Bronchial epithelial cell (primary cell): ENCODE measurements around the gene PCCA. TPM values are rescaled to one million over a fixed set of nuclear protein-coding genes. Genes with fewer than 3 reads are reported as not detected.

Experiments
- DNase-seq: peaks from one replicate; pipeline ENCODE4 v3.0.0-alpha.2; 2010; ENCODE audit warnings: low read depth
- FAIRE-seq: peaks from 2 replicates; lab custom pipeline; 2011; peaks lifted over from hg19 to GRCh38; lab: Jason Lieb, UNC
- H3K27me3 ChIP-seq: 2 replicates; pipeline ENCODE4 v1.5.1; 2011; ENCODE audit warnings: low read length; ENCODE audit not compliant: control insufficient read depth, insufficient read depth
- H3K36me3 ChIP-seq: 2 replicates; pipeline ENCODE4 v1.5.1; 2011; ENCODE audit warnings: low read length; ENCODE audit not compliant: control insufficient read depth, insufficient read depth
- H3K4me3 ChIP-seq: 2 replicates; pipeline ENCODE4 v1.5.1; 2011; ENCODE audit warnings: mild to moderate bottlenecking, low read depth, low read length, control low read depth
- total RNA-seq: library from RNA; depleted of rRNA; stranded (reverse); fragments of >200 nt; gene quantifications from 2 replicates; pipeline ENCODE4 v1.2.1, GENCODE V29; 2014
- TF ChIP-seq, protein P1 (sequence below): IDR thresholded peaks from 2 replicates; pipeline ENCODE4 v1.5.1; 2011; ENCODE audit warnings: mild to moderate bottlenecking, moderate library complexity, low read length, control low read depth, inconsistent platforms; ENCODE audit not compliant: insufficient read depth, severe bottlenecking

The PCCA gene
- total RNA-seq, 1 donor from 2014 or later, result 27.1 TPM

DNA sequence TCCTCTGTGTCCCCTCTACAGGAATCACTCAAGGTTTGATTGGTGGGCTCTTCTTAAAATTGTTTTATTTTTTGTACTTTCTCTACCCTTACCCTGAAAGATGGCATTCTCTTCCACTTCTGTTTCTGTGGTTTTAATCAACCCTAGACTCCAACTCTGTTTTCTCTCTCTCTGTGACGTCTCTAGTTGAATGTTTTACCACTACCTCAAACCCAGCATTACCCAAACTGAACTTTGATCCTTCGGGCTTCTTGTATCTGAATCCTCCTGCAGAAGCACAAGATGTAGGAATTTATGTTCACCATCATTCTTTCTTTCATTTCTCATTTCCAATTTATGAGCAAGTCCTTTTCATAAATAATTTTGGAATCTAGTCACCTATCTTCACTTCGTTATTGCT is 39.9 kb downstream of the PCCA start:
- Histone ChIP-seq H3K27me3 (no peaks in the 10 kb centered on the region), H3K36me3 (no peaks in the 10 kb centered on the region), H3K4me3 (no peak overlapping the region)
- DNase-seq (no peak), FAIRE-seq (no peak)
- TF ChIP-seq, protein P1, sequence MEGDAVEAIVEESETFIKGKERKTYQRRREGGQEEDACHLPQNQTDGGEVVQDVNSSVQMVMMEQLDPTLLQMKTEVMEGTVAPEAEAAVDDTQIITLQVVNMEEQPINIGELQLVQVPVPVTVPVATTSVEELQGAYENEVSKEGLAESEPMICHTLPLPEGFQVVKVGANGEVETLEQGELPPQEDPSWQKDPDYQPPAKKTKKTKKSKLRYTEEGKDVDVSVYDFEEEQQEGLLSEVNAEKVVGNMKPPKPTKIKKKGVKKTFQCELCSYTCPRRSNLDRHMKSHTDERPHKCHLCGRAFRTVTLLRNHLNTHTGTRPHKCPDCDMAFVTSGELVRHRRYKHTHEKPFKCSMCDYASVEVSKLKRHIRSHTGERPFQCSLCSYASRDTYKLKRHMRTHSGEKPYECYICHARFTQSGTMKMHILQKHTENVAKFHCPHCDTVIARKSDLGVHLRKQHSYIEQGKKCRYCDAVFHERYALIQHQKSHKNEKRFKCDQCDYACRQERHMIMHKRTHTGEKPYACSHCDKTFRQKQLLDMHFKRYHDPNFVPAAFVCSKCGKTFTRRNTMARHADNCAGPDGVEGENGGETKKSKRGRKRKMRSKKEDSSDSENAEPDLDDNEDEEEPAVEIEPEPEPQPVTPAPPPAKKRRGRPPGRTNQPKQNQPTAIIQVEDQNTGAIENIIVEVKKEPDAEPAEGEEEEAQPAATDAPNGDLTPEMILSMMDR, result no peak

- no peak for FAIRE-seq
- Histone ChIP-seq H3K36me3 (no peaks in the 10 kb centered on the region), H3K27me3 (no peaks in the 10 kb centered on the region), H3K4me3 (no peak overlapping the region)
- DNase-seq, result no peak
- TF ChIP-seq, protein P1, result no peak
Measured at GRCh38 chr13:100129605-100130004, 40.7 kb downstream of the PCCA start.

DNA sequence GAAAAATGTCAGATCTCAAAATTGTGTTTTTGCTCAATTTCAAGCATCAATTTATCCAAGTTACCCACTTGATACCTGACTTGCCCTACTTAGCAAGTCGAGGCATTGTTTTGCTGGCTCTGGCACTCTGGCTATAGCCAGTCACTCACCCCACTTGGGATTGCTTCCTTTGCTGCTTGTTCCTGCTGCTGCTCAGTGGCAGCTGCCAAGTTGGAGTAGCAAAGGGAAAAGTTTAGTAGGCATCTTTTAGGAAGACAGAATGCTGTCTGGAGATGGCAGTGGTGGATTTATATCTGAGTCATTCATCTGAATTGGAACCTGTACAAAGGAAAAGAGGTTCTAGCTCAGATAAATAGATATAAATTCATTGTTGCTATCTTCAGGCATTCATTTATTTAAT is 41.2 kb downstream of the PCCA start:
- no peak for DNase-seq
- Histone ChIP-seq H3K27me3 (no peaks in the 10 kb centered on the region), H3K4me3 (no peak overlapping the region), H3K36me3 (no peaks in the 10 kb centered on the region)
- TF ChIP-seq, protein P1, result no peak
- no peak for FAIRE-seq

- no peaks in the 10 kb centered on the region for H3K36me3 ChIP-seq
- DNase-seq (no peak), FAIRE-seq (no peak)
- no peaks in the 10 kb centered on the region for H3K27me3 ChIP-seq
- TF ChIP-seq, protein P1, result no peak
- H3K4me3 ChIP-seq, result no peak overlapping the region
Measured at GRCh38 chr13:100130930-100131511, 42.1 kb downstream of the PCCA start.

- TF ChIP-seq, protein P1, result no peak
- FAIRE-seq (peak; percentile 36), DNase-seq (peak; percentile 98)
- no peak overlapping the region for H3K4me3 ChIP-seq
- no peaks in the 10 kb centered on the region for H3K36me3 ChIP-seq
- no peaks in the 10 kb centered on the region for H3K27me3 ChIP-seq
Measured at GRCh38 chr13:100131863-100132574, 43.1 kb downstream of the PCCA start.
